Endothelial cell of hepatic sinusoid (primary cell): Measurements from ENCODE around the gene NCOA5.

ENCODE experiments used
- in situ Hi-C: cut with HindIII; loops from 2 replicates; pipeline ENCODE4 v1.10.0; 2017; ENCODE audit warnings: low sequenced_read_pairs

NCOA5 gene

DNA sequence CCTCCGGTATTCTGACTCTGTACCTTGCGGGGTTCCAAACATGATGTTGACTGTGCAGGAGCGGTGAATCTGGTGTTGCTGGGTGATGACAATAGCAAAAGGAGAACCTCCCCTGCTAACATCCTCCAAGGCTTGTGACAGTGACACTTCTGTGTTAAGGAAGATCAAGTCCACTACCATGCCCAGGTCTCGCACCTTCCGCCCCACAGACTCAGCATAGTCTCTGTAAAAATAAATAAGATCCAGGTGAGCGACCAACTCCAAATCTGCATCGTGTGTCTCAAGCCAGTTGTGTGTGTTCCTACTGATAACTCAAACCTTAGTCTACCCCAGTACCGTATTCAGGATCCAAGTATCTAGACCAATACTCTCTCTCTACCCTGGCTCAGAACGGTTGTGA lies 24.8 kb downstream of the NCOA5 start:
- in situ Hi-C loops = no loop called here

GRCh38 chr20:46063652-46064054 lies 26.1 kb downstream of the NCOA5 start:
- in situ Hi-C loops = loop anchor here (5.0 kb wide), 1 partner anchor 36 kb away; the partner anchor contains the start of gene SLC12A5

DNA sequence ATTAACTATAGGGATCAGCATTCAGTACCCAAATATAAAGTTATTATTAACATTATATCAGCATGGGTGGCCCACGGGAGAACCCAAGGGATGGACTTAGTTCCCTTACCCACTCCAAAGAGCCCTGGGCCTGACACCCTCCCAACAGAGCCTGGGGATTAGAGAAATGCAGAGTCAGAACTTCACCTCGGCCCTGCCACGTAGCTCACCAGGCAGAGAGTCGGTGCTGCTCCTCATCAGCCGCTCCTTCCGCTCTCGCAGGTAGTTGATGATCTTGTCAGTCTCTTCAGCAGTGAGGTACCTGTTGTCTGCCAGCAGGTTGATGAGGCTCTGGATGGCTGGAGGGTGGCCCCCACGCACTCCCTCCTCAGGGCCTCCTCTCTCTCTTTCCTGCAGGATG lies 26.6 kb downstream of the NCOA5 start:
- in situ Hi-C loops = loop anchor here (5.0 kb wide), 1 partner anchor 36 kb away; the partner anchor contains the start of gene SLC12A5

GRCh38 chr20:46062621-46063020 lies 27.1 kb downstream of the NCOA5 start:
- in situ Hi-C loops = loop anchor here (5.0 kb wide), 1 partner anchor 35 kb away; the partner anchor contains the start of gene SLC12A5

GRCh38 chr20:46062151-46062550 lies 27.6 kb downstream of the NCOA5 start:
- in situ Hi-C loops = loop anchor here (5.0 kb wide), 1 partner anchor 35 kb away; the partner anchor contains the start of gene SLC12A5

DNA sequence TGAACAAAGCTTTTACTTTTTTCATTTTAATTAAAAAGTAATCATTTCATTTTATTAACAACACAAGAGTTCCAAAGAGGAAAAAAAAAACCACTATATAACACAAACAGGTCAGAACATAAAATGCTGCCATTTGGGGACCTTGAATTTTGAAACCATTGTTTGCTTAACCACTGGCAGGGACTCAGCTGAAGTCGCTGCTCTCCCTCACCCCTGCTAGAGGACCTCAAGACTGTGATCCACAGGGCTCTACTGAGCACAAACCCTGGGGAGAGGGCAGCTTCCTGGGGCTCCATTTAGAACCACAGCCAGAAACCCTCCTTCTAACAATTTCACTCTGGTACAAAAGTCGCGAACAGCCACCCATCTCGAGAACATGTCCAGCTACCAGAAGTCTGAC lies 28.8 kb downstream of the NCOA5 start:
- in situ Hi-C loops = loop anchor here (5.0 kb wide), 1 partner anchor 34 kb away; the partner anchor contains the start of gene SLC12A5

GRCh38 chr20:46060301-46060881 lies 29.4 kb downstream of the NCOA5 start:
- in situ Hi-C loops = loop anchor here (5.0 kb wide), 1 partner anchor 33 kb away; the partner anchor contains the start of gene SLC12A5

DNA sequence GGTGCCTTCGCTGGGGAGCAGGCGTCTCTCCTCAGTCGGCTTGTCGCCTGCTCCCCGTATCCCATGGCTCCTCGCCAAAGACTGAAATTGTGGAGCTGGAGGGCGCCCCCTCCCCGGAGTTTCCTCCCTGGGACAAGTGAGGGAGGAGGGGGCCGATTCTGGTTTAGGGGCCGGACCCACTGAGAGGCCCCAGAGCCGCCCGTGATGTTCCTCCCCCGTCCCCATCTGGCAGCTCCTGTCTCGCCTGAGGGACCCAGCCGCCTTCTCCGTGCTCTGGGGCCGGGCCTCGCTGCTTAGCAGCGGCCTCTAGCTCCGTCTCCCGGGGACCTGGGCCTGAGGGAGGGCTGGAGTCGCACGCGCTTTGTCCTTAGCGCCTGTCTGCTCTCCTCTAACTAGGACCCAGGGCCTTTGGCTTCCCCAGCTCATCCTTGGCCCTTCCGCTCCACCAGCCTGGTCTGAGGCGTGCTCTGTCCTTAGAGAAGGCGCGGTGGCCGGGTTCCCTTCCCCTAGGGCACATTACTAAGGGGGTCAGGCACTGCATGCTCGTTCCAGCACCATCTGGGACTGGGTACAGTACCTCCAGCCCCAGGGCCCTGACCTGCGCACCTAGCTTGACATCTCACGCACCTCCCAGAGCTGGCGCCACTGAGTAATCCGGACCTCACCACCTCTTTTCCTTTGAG lies 31.0 kb downstream of the NCOA5 start:
- in situ Hi-C loops = no loop called here

GRCh38 chr20:46057856-46058598 lies 31.7 kb downstream of the NCOA5 start:
- in situ Hi-C loops = no loop called here

DNA sequence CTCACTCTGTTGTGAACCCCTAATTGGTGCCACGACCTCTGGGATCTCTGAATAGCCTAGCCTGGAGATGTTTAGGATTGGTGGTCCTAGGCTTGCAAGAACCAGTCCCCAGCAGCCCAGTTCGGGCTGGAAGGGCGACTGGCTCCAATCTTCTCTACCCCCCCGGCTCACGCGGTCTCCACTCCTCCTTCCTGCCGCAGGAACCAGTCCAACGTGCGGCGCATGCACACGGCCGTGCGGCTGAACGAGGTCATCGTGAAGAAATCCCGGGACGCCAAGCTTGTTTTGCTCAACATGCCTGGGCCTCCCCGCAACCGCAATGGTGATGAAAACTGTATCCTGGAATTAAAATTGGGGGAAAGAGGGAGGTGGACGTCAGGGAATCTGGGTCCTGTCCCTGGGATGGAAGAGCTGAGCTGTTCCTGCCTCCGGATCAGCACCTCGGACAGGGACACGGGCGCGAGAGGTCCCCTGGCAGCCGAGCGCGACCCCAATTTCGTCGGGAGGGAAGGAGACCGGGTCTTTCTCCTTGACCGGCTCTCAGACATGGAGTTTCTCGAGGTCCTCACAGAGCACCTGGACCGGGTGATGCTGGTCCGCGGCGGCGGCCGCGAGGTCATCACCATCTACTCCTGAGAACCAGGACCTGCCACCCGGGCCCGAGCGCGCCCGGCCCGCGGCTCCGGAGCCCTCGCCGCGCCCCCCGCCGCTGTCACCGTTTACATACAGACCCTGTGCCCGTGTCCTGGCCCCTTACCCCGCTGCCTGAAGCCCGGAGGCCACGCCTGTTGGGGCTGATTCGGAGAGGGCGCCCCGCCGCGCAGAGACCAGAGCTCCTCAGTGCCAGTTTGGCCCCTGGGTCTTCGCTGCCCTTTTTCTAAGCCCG lies 32.5 kb downstream of the NCOA5 start:
- in situ Hi-C loops = no loop called here

DNA sequence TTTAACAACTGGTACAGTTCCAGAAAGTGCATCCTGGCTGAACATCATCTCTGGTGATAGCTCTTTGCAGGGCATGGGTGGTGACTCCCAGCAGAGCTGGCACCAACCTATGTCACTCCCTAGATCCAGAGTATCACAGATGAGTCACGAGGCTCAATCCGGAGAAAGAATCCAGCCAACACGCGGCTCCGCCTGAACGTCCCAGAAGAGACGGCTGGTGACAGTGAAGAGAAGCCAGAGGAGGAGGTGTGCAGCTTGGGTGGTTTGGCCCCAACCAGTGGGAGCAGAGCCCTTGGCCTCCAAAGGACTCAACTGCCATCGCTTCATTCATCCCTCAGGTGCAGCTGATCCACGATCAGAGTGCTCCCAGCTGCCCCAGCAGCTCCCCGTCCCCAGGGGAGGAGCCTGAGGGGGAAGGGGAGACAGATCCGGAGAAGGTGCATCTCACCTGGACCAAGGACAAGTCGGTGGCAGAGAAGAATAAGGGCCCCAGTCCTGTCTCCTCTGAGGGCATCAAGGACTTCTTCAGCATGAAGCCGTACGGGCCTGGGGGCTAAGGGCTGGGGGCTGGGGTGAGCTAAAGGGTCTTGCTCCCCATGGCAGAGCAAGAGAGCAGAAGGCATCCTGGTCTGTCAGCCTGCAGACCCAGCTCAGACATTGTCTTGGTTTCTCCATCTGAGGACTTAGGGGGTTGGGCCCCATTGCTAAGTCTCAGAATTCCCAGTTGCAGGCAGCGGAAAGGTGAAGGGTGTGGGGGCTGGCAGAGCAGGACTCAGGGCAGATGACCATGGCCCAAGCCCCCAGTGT lies 33.5 kb downstream of the NCOA5 start:
- in situ Hi-C loops = no loop called here

GRCh38 chr20:46055269-46055668 lies 34.5 kb downstream of the NCOA5 start:
- in situ Hi-C loops = no loop called here

- in situ Hi-C loops = no loop called here
Observed at GRCh38 chr20:46054606-46055005, 35.2 kb downstream of the NCOA5 start.

DNA sequence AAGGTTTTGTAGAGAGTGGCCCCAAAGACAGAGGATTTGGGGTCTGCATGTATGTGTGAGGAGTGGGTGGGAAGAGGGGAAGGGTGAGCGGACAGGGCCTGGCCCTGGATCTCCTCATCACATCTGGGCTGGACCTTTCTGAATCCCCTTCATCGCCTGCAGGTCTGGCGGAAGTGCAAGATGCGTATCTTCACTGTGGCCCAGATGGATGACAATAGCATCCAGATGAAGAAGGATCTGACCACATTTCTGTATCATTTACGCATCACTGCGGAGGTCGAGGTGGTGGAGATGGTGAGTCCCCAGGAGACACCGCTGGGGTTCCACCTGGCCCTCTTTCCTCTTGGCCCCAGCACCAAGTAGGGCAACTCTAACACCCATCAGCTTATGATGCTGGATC lies 36.3 kb downstream of the NCOA5 start:
- in situ Hi-C loops = no loop called here

DNA sequence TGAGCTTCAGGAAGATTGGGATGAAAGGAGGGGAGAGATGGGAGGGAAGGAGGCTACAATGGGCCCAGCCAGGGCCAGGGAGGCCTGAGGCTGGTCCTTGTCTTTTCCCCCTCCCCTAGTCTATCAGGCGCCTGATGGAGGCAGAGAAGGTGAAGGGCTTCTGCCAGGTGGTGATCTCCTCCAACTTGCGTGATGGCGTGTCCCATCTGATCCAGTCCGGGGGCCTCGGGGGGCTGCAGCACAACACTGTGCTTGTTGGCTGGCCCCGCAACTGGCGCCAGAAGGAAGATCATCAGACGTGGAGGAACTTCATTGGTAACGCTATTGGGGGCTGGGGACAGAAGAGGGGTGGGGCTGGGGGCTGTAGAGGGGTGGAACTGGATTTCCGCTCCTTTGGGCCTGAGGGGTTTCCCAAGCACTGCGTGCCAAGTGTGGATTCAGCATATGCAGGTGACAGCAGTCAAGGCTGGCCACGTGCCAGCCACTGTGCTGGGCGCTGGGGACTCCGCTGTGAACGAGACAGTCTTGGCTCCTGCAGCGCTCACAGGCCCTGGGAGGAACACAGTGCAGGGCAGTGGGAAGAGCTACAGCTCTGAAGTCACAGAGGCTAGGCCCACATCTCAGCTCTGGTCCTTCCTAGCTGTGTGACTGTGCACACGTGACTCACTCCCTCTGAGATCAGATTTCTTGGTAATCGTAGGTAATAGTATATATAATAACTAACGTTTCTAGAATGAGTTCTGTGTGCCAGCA lies 38.0 kb downstream of the NCOA5 start:
- in situ Hi-C loops = no loop called here

GRCh38 chr20:46050885-46051284 lies 38.9 kb downstream of the NCOA5 start:
- in situ Hi-C loops = no loop called here

DNA sequence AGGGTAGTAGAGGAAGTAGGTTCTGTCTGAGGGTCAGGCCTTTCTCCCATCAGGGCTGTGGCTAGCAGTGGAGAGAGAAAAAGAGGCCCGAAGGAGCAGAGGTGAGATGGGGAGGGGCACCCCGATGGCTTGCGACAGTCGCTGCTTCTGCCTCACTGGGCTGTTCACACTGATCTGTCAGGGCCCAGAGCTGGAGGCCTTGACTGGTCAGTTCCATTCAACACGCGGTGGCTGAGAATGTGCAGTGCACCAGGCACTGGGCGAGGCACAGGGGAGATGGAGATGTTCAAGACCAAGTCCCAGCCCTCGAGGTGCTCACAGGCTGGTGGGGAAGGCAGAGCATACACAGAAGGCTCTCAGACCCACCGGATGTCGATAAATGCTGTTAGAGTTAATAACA lies 39.3 kb downstream of the NCOA5 start:
- in situ Hi-C loops = no loop called here

DNA sequence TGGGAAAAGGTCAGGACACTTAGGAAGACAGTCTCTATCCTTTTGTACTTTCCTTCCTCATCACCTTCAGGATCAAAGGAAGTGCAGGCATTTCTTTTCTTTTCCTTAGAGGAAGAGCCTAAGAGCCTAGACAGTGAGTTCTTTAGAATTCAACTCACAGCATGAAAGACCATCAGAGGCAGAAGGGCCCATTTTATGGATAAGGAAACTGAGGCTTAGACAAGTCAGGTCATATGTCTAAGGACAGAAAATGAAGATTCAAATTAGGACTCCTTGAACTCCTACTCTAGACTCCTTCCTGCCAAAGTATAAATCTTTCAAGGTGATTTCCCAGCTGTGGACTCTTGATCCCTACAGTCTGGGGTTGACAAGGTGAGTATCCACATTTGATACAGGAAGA lies 39.9 kb downstream of the NCOA5 start:
- in situ Hi-C loops = no loop called here

DNA sequence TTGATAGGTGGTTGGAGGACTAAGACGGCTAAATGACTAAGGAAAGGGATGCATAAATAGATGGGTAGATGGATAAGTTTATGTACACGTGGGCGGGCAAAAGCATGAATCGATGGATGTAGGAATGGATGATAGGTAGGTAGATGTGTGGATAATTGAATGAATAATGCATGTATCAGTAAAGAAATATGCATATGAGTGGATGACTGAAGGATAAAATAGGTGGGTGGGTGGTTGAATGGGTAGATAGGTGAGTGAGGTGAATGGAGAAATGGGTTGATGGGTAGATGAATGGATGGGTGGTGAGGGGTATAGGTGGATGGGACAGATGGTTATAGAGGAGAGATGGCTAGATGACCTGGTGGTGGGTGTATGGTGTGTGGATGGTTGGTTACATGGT lies 40.6 kb downstream of the NCOA5 start:
- in situ Hi-C loops = no loop called here
